Measurements from ENCODE around the gene EWSR1.

The EWSR1 gene

DNA sequence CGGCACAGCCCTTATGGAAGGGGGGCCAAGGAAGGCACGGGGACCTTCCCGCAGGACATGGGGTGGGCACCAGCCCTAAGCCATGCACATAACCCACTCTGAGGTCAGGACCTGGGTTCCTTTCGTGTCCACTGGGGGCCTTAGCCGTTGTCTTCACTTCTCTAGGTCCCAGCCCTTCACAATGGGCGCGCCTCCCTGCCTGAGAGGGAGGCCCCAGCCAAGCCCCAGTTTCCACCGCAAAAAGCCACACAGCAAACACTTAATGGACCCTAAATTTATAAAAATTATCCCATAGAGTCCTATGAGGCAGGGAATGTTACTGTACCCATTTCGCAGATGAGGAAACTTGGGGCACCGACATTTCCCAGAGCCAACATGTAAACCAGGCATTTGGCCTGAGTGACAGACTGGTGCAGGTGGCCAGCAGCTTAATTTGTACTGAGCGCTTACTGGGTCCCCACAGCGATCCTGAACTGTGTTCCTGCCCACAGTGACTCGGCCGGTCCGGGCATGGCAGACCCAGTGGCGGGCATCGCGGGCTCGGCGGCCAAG, 39.6 kb downstream of the EWSR1 start:
- no peak for DNase-seq

DNA sequence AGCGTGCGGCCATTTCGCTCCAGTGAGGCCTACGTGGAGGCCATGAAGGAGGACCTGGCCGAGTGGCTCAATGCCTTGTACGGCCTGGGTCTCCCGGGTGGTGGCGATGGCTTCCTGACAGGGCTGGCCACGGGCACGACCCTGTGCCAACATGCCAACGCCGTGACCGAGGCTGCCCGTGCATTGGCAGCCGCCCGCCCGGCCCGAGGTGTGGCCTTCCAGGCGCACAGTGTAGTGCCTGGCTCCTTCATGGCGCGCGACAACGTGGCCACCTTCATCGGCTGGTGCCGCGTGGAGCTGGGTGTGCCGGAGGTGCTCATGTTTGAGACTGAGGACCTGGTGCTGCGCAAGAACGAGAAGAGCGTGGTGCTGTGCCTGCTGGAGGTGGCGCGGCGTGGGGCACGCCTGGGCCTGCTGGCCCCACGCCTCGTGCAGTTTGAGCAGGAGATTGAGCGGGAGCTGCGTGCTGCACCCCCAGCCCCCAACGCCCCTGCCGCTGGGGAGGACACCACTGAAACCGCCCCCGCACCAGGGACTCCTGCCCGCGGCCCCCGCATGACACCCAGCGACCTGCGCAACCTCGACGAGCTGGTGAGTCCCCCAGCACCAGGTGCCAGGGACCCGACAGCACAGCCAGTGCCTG, 40.2 kb downstream of the EWSR1 start:
- no peak for DNase-seq

DNA sequence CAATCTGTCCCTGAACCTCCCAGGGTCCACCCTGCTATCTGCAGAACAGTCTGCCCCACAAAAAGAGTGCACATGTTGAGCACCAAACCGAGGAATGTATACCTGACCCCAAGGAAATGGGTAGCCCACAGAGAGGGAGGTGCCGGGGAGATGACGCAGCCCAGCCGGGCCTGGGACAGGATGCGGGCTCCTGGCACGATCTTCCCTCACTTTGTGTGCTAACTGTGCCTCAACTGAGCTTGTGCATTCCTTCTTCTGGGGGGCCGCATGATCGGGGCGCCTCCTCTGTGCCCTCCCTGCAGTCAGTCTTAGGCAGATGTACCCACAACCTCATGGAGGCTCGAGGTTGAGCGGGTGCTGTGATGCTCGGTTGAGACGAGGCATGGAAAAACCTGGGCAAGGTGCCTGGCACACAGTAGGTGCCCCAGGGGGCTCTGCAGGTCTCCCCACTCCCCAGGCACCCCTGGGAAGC, 40.8 kb downstream of the EWSR1 start:
- DNase-seq, result no peak

DNA sequence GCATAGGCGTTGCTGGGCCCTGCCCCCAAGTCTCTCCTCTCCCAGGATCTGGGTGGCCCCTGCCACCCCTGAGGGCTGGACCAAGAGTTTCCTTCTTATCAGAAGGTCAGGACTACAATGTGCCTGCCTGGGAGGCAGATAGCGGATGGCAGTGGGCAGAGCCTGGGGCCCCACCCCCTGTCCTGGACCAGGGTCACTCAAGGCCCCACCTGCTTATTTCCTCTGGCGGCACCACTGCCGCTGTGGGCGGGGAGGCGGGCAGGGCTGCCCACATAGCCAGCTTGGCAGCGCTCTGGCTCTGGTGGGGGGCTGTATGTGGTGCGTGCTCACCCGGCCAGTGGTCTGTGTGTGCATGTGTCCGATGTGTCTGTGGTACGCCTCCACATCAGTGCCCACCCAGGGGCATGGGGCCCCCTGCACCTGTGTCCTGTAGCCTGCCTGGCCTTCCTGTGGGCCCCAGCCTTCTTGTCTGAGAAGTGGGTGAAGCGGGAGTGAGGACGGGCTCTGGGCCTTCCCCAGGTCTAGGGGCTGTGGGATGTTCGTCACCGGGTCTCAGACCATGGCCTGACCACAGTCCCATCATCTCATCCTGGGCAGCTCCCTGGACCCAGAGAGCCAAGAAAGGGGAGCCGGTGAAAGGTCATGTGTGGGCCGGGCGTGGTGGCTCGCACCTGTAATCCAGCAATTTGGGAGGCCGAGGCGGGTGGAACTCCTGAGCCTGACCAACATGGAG, 41.4 kb downstream of the EWSR1 start:
- no peak for DNase-seq

DNA sequence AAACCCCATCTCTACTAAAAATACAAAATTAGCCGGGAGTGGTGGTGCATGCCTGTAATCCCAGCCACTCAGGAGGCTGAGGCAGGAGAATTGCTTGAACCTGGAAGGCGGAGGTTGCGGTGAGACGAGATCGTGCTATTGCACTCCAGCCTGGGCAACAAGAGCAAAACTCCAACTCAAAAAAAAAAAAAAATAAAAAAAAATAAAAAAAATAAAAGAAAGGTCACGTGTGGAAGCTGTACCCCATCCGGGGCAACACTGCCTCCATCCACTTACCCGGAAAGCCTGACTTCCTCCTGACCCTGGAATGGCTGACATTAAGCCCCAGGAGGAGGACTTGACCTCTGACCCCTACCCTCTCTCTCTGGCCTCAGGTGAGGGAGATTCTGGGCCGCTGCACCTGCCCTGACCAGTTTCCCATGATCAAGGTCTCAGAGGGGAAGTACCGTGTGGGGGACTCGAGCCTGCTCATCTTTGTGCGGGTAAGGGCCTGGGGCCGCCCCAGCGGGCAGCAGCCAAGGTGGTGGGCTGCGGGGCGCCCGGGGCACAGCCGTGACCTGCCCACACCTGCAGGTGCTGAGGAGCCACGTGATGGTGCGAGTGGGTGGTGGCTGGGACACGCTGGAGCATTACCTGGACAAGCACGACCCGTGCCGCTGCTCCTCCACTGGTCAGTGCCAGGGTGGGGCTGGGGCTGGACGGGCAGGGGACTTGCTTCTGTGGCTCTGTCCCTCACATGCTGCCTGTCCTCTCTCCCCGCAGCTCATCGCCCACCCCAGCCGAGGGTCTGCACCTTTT, 42.2 kb downstream of the EWSR1 start:
- DNase-seq, result no peak

DNA sequence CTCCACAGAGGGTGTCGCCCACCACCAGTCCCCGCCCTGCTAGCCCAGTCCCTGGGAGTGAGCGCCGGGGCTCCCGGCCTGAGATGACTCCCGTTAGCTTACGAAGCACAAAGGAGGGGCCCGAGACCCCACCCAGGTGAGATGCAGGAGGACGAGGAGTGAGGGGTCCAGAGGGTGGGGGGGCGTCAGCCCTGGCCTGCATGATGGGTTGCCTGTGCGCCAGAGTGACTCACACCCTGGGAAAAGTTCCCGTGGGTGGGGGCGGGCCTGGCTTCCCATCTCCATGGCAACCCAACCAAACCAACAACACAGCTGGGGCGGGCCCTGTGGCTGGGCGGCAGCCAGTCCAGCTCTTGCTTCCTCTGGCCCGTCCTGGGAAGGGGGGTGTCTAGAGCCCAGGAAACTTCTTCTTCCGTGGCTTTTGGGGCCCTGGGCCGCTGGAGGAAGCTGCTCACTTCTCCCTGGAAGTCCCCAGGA, 42.8 kb downstream of the EWSR1 start:
- no peak for DNase-seq

DNA sequence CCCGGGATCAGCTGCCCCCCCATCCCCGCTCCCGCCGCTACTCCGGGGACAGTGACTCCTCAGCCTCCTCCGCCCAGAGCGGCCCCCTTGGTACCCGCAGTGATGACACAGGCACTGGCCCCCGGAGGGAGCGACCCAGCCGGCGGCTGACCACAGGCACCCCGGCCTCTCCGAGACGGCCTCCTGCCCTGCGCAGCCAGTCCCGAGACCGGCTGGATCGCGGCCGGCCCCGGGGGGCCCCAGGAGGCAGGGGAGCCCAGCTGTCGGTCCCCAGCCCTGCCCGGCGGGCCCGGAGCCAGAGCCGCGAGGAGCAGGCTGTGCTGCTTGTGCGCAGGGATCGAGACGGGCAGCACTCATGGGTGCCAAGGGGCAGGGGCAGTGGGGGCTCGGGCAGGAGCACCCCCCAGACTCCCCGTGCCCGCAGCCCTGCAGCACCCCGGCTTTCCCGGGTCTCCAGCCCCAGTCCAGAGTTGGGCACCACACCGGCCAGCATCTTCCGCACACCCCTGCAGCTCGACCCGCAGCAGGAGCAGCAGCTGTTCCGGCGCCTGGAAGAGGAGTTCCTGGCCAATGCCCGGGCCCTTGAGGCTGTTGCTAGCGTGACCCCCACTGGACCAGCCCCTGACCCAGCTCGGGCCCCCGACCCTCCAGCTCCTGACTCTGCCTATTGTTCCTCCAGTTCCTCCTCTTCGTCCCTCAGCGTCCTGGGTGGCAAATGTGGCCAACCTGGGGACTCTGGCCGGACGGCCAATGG, 43.6 kb downstream of the EWSR1 start:
- no peak for DNase-seq

DNA sequence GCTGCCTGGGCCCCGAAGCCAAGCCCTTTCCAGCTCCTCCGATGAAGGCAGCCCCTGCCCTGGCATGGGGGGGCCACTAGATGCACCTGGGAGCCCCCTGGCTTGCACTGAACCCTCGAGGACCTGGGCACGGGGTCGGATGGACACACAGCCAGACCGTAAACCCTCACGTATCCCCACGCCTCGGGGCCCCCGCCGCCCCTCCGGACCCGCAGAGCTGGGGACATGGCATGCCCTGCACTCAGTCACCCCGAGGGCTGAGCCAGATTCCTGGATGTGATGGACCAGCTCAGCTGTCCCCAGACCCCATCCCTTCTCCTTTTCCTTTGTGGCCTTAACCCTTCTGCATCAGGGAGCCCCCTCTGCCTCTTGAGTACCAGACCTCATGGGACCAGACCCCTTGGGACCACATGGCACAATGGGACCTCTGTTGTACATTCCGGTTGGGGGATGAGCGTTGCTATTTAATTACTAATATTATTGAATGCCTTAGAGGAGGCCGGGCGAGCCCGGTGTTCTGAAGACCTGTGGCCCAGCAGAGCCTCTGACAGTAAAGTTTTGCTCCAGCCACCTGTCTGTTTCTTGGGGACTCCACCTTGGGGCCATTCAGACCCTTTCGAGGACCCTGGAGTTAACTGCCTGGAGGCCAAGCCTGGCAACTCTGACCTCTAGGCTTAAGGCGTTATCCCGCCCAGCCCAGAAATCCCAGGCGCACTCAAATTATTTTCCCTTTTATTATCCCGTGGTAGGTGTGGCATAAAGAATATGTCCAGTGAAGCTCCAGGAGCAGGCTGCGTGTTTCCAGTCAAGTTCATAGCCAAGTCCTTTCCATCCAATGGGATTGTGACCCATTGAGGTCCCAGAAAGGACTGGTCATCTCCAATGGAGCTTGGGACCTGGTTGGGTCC, 44.4 kb downstream of the EWSR1 start:
- no peak for DNase-seq

DNA sequence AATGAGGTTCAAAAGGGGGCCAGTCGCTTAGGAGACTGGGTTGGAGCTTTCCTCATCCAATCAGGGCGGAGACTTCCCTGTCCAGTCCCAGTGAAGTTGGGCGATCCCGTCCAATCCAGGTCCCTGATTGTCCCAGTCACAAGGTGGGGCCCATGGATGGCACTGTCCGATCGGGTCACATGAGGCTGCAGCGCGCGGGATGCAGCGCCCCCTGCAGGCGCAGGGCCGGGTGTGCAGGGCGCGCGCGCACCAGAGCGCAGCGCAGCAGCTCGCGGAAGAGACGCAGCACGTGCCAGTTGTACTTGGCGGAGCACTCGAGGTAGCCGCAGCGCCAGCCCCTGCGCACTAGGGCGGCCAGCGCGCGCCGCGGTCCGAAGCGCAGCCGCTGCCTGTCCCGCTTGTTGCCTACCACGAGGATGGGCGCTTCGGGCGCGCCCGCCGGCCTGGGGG, 45.1 kb downstream of the EWSR1 start:
- no peak for DNase-seq

DNA sequence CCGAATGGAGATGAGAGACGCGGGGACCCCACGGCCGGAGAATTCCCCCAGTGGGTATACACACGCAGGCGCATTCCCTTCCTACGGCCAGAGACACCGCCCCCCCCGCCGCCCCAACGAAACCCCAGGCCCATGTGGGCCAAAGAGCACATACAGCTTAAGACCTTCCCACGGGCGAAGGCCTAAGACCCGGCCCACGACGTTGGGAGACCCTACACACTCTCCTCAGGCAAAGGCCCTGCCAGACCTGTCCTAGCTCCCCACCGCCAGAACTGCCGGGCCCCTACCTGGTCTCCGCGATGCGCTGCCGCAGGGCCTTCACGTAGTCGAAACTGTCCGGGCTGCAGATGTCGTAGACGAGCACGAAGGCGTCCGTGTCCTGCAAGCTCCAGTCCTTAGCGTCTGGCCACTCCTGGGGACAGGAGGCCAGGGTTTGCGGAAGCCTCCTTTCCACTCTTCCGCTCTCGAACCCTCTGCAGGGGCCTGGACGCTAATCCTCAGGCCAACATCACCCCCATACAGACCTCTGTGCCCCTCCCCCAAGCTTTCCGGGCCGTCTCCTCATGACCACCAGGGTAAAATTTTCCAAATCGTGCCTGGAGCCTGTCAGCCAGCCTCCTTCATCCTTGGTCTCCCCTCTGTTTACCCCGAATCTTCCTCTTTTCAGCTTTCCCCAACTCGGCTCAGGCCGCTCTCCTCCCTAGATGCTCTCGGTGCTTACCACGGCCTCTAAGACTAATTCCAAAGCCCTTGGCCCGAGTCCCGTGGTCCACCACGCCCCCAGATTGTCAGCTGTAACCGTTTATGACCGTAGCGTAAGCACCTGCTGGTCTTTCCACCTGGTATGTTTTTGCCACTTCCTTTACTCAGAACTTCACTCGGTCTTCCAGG, 45.8 kb downstream of the EWSR1 start:
- DNase-seq, result no peak

DNA sequence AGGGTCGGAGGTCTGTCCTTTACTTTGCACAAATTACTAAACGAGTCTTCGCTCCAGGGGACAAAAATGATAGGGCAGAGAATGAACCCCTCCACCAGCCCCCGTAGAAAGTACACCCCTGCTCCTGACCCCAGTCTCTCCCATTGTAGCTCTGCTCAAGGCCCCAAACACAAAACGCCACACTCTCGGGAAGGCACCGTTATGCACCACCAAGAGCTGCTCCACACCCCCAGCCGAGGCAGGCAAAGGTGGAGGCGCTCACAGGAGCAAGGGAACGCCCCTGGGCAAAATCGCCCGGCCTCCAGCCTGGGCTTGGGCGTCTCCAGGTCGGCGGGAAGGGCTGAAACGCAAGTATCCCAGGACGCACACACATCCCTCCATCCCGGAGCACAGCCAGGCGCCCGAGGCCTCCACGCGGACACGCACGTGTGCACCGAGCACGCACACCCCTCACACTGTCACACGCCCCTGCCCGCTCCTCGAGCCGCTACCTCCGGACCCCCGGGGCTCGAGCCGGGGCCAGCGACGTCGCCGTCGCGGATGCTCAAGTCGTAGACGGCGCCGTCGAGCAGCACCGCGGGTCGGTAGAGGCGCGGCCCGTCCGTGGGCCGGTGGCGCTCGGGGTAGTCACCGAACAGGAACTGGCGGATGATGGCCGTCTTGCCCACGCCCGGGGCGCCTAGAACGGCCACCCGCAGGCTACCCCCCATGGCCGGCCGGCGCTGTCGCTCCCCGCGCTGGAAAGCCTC, 46.6 kb downstream of the EWSR1 start:
- no peak for DNase-seq

DNA sequence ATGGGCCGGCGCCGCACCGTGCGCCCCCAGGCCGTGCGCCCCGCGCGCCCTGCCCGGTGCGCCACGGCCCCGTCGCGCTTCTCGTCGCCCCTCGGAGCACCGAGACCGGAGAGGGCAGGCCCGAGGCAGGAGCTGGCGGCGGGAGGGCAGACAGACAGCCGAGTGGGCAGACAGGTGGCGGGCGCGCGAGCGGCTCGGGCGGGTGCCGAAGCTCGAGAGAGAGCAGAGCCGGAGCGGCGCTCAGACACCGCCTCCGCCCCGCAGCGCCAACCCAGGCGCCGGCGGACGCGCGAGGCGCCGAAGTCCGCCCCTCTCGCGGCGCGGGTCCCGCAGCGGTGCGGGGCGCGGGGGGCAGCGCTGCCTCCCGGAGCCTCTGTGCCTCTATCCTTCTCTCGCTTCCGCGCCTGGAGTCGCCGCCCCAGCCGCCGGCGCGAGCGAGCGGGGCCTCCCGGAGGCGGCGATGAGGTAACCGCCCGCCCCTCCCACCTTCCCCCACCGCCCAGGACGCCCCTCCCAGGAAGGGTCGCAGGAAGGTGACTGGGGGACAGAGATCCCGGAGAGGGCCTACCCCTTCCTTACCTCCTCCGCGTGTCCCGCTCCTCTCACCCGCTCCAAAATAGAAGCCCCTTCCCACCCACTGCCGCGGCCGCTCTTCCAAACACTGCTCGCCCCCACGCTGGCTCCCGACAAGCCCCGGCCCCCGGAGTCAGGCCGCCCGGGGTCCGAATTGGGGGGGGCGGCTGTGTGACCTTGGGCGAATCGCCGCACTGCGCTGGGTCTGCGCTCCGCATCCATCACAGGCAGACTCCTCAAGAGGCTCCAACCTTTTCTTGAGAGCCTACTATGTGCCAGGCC, 47.4 kb downstream of the EWSR1 start, which contains the start of gene RASL10A:
RASL10A (minus strand) TSS at position 412 of the 855 bp plus-strand sequence. CDS start 451 bp downstream, outside the sequence.
- DNase-seq, result no peak

DNA sequence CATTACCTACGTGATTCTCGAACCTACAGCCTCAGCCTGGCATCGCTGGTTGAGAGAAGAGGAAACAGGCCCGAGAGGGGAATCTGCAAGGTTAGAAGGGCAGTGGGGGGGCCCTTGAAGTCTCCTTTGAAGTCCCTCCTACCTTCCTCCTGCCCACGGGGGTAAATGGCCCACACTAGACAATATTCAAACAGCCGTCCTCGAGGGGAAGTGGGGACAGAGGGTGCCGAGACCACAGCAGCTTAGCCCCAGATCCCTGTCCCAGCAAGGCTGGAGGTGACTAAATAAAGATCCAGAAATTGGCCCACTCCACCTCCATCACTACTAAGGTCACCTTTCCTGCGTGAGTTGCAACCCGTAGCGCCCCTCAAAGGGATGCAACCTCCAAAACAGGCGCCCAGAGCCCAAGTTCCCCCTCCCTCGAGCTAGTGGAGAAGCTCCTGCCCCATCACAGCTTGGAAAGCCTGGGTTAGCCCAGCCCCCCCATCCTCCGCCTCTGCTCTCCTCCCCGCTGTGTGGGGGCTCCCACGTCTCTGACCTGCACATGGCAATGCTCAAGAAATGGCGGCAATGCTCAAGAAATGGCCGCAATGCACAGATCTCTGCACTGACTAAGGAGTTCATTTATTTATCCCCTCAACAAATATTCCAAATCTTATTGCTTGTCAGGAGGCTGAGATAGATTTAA, 48.2 kb downstream of the EWSR1 start:
- no peak for DNase-seq

DNA sequence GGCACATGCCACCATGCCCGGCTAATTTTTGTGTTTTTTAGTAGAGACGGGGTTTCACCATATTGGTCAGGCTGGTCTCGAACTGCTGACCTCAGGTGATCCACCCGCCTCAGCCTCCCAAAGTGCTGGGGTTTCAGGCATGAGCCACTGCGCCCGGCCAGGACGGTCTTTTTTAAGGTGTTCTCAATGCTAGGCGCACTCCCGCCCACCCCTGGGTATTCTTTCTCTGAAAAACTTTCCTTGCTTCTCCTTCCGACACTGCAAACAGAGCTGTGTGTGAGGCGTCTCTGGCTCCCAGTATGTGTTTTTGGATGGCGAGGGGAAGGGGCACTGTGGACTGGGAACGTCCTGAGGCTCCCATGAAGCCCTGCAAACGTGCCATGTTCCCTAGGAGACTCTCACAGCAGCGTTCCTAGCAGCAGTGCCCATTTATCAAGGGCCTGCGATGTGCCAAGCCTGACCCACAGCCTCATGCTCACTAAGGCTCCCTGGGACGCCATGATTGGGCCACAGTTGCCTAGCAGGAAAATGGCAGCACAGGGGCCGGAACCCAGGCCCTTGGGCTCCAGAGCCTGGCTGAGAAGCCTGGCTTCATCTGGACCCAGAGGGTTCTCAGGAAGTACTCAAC, 49.9 kb downstream of the EWSR1 start:
- DNase-seq, result no peak

DNA sequence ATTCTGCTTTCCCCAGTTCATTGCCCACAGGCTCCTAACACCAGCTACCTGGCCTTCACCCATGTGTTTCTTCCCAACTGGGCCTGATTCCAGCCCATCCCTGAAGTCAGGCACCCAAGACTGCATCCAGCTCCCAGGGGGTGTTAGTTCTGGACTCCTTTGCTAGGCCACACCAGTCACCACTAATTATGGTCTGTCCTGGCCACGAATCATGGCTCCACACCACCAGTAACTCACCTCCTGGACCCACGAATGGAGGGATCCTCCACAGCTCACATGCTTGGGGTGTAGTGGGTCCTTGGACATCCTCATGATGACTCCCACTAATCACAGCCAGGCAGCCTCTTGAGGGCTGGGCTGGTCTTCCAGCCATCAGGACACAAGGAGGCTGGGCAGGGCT, 51.0 kb downstream of the EWSR1 start:
- no peak for DNase-seq

DNA sequence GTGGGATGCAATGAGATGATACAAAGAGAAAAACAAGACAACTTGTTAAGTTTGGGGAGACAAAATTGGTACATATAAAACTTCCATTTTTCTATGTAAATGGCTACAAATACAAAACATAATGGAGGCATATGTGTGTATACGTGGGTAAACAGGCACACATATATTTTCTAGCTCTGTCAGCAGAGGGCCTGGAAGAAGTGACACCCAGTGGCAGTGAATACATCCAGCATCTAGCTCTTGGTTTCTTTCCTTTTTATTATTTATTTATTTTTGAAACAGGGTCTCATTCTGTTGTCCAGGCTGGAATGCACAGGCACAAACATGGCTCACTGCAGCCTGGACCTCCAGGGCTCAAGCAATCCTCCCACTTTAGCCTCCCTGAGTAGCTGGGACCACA, 52.5 kb downstream of the EWSR1 start:
- no peak for DNase-seq

DNA sequence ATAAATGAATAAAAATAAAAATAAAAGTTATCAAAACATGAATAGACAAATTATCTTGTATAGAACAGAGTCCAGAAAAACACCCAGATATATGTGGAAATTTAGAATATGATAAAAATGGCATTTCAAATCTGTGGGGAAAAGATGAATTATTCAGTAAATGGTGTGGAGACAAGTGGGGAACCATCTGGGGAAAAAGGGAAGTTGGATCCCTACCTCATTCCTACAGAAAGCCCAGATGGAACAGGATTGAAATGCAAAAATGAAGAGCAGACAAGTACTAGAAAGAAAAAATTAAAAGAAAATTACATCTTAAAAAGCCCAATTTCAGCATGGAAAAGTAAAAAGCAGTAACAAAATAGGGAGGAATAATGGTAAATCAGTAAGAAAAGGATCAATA, 55.6 kb downstream of the EWSR1 start:
- no peak for DNase-seq

All from DMS79 (cell line).